ENCODE results near the gene FAM168A. TPM values are rescaled to one million over a fixed set of nuclear protein-coding genes. Genes with fewer than 3 reads are reported as not detected.

The FAM168A gene
- total RNA-seq, 4 donors from 2014 or later: 31.1 to 50.8 (median 41.1) TPM

GRCh38 chr11:73406131-73406530, 191.8 kb downstream of the FAM168A start:
- WGBS: 88% methylated on average over 1 of the region's 1 CpG
- peaks cover 7 to 13% (median 10%) of the 10 kb centered on the region in 4 donors for H3K4me1 ChIP-seq
- peaks cover 0 to 61% (median 40%) of the 10 kb centered on the region in 4 donors for H3K36me3 ChIP-seq
- H3K4me3 ChIP-seq: no peak overlapping the region
- no peak overlapping the region for H3K27ac ChIP-seq (replicated peaks in 1 of 4)
- DNase-seq (ENCODE audit: extremely low spot score): no peak
- H3K9me3 ChIP-seq: no peaks in the 10 kb centered on the region
- TF ChIP-seq EP300 (IDR thresholded peaks at IDR 0.05) (no peak), CTCF (IDR thresholded peaks at IDR 0.05) (no peak), POLR2A (IDR thresholded peaks at IDR 0.05; ENCODE audit: low read depth) (no peak), POLR2AphosphoS5 (IDR thresholded peaks at IDR 0.05) (no peak)
- no peaks in the 10 kb centered on the region for H3K27me3 ChIP-seq
- intact Hi-C loops (cut with DNase I): loop anchor here (10.0 kb wide), 1 partner anchor 219 kb away; no protein-coding TSS in a partner anchor

GRCh38 chr11:73405146-73405510, 192.8 kb downstream of the FAM168A start:
- Histone ChIP-seq H3K36me3 (peaks cover 0 to 53% (median 39%) of the 10 kb centered on the region in 4 donors), H3K4me1 (peaks cover 7 to 13% (median 10%) of the 10 kb centered on the region in 4 donors), H3K9me3 (no peaks in the 10 kb centered on the region), H3K27me3 (no peaks in the 10 kb centered on the region), H3K4me3 (no peak overlapping the region), H3K27ac (replicated peaks in 1 of 4) (no peak overlapping the region)
- intact Hi-C loops (cut with DNase I): loop anchor here (10.0 kb wide), 1 partner anchor 220 kb away; no protein-coding TSS in a partner anchor
- WGBS: 90% methylated on average over 8 of the region's 8 CpGs
- TF ChIP-seq POLR2AphosphoS5 (IDR thresholded peaks at IDR 0.05) (no peak), CTCF (IDR thresholded peaks at IDR 0.05) (no peak), POLR2A (IDR thresholded peaks at IDR 0.05; ENCODE audit: low read depth) (no peak), EP300 (IDR thresholded peaks at IDR 0.05) (no peak)
- DNase-seq (ENCODE audit: extremely low spot score): no peak

GRCh38 chr11:73404506-73405145, 193.3 kb downstream of the FAM168A start:
- WGBS: 93% methylated on average over 1 of the region's 5 CpGs

GRCh38 chr11:73404048-73404447, 193.9 kb downstream of the FAM168A start:
- H3K27ac ChIP-seq (replicated peaks in 1 of 4): peak overlapping the region in 1 of 4 donors; percentile 61
- intact Hi-C loops (cut with DNase I): loop anchor here (10.0 kb wide), 1 partner anchor 221 kb away; no protein-coding TSS in a partner anchor
- H3K9me3 ChIP-seq: no peaks in the 10 kb centered on the region
- H3K4me1 ChIP-seq: peaks cover 7 to 20% (median 13%) of the 10 kb centered on the region in 4 donors
- peaks cover 0 to 43% (median 32%) of the 10 kb centered on the region in 4 donors for H3K36me3 ChIP-seq
- 33% methylated on average over 4 of the region's 4 CpGs for WGBS
- no peak for DNase-seq (ENCODE audit: extremely low spot score)
- TF ChIP-seq CTCF (IDR thresholded peaks at IDR 0.05) (peak; percentile 73 to 81 (median 79)), EP300 (IDR thresholded peaks at IDR 0.05) (no peak), POLR2AphosphoS5 (IDR thresholded peaks at IDR 0.05) (peak in 1 of 2 donors; percentile 51), POLR2A (IDR thresholded peaks at IDR 0.05; ENCODE audit: low read depth) (no peak)
- H3K4me3 ChIP-seq: no peak overlapping the region
- no peaks in the 10 kb centered on the region for H3K27me3 ChIP-seq

More at GRCh38 chr11:73404506-73405145, 193.3 kb downstream of the FAM168A start:
- H3K9me3 ChIP-seq: no peaks in the 10 kb centered on the region
- peaks cover 0 to 49% (median 38%) of the 10 kb centered on the region in 4 donors for H3K36me3 ChIP-seq
- intact Hi-C loops (cut with DNase I): loop anchor here (10.0 kb wide), 1 partner anchor 220 kb away; no protein-coding TSS in a partner anchor
- no peaks in the 10 kb centered on the region for H3K27me3 ChIP-seq
- no peak overlapping the region for H3K4me3 ChIP-seq
- peak overlapping the region in 1 of 4 donors; percentile 61 for H3K27ac ChIP-seq (replicated peaks in 1 of 4)
- TF ChIP-seq CTCF (IDR thresholded peaks at IDR 0.05) (no peak), POLR2AphosphoS5 (IDR thresholded peaks at IDR 0.05) (no peak), EP300 (IDR thresholded peaks at IDR 0.05) (no peak), POLR2A (IDR thresholded peaks at IDR 0.05; ENCODE audit: low read depth) (no peak)
- peaks cover 7 to 15% (median 10%) of the 10 kb centered on the region in 4 donors for H3K4me1 ChIP-seq
- DNase-seq (ENCODE audit: extremely low spot score): no peak

Measured in esophagus muscularis mucosa (tissue), 4 donors.